ENCODE data around the gene F3. TPM values are rescaled to one million over a fixed set of nuclear protein-coding genes. Genes with fewer than 3 reads are reported as not detected.

F3 gene
- polyA plus RNA-seq, 2 of the 4 experiments (the other 2 are of a cell fraction): 3.2 to 4.4 TPM

DNA sequence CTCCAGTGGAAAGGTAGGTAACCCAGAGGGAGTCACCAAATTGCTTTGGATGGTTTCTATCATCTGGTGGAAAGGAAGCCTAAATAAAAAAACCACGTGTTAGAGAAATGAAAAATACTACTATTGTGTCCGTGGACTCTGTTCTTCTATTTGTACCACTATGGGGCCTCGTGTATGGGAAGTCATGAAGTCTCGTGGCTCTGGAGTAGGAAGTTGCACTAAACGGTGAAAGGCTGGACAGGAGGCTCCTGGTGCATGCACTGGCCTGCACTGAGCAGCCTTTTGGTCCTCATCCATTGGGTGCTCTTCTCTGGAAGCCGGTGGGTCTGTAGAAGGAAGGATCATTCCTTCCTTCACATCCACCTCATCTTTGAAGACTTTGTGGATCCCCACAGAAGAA lies 17.0 kb downstream of the F3 start:
- no peak for ATAC-seq
- Histone ChIP-seq H3K9me3 (no peaks in the 10 kb centered on the region), H3K27ac (no peak overlapping the region), H3K4me3 (no peak overlapping the region), H3K4me1 (no peaks in the 10 kb centered on the region), H3K4me2 (no peak overlapping the region)
- ChIA-PET CTCF (interaction anchor here (0.6 to 7.0 kb wide), 3 partner anchors 10 to 281 kb away, joined by 3 to 75 read pairs (median 4); no protein-coding TSS in a partner anchor), POLR2A (no interaction called here)
- no peak for TF ChIP-seq FOXS1 (CRISPR knock-in tag; IDR thresholded peaks at IDR 0.05)
- TF ChIP-seq FOSL2 (IDR thresholded peaks at IDR 0.05): no peak
- no peak for TF ChIP-seq FOSL2 (CRISPR knock-in tag; IDR thresholded peaks at IDR 0.05)
- TF ChIP-seq REST (IDR thresholded peaks at IDR 0.05): no peak
- TF ChIP-seq, protein P1, sequence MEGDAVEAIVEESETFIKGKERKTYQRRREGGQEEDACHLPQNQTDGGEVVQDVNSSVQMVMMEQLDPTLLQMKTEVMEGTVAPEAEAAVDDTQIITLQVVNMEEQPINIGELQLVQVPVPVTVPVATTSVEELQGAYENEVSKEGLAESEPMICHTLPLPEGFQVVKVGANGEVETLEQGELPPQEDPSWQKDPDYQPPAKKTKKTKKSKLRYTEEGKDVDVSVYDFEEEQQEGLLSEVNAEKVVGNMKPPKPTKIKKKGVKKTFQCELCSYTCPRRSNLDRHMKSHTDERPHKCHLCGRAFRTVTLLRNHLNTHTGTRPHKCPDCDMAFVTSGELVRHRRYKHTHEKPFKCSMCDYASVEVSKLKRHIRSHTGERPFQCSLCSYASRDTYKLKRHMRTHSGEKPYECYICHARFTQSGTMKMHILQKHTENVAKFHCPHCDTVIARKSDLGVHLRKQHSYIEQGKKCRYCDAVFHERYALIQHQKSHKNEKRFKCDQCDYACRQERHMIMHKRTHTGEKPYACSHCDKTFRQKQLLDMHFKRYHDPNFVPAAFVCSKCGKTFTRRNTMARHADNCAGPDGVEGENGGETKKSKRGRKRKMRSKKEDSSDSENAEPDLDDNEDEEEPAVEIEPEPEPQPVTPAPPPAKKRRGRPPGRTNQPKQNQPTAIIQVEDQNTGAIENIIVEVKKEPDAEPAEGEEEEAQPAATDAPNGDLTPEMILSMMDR (IDR thresholded peaks at IDR 0.05): no peak
- no peak for TF ChIP-seq EHMT2 (IDR thresholded peaks at IDR 0.05; ENCODE audit: low read depth)
- TF ChIP-seq MAFK (IDR thresholded peaks at IDR 0.05; ENCODE audit: partially characterized antibody): no peak
- TF ChIP-seq NPAS2 (CRISPR knock-in tag; IDR thresholded peaks at IDR 0.05; ENCODE audit: borderline replicate concordance): no peak
- no peak for TF ChIP-seq POLR2AphosphoS2 (conservative IDR thresholded peaks at IDR 0.05; ENCODE audit: low read length)
- TF ChIP-seq EP300 (IDR thresholded peaks at IDR 0.05): no peak
- TF ChIP-seq HDAC2 (IDR thresholded peaks at IDR 0.05): no peak
- TF ChIP-seq E2F6 (IDR thresholded peaks at IDR 0.05; ENCODE audit: borderline replicate concordance, low read depth): no peak
- no peak for TF ChIP-seq GATA3 (IDR thresholded peaks at IDR 0.05; ENCODE audit: borderline replicate concordance)
- TF ChIP-seq, protein P2, sequence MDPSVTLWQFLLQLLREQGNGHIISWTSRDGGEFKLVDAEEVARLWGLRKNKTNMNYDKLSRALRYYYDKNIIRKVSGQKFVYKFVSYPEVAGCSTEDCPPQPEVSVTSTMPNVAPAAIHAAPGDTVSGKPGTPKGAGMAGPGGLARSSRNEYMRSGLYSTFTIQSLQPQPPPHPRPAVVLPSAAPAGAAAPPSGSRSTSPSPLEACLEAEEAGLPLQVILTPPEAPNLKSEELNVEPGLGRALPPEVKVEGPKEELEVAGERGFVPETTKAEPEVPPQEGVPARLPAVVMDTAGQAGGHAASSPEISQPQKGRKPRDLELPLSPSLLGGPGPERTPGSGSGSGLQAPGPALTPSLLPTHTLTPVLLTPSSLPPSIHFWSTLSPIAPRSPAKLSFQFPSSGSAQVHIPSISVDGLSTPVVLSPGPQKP (IDR thresholded peaks at IDR 0.05; ENCODE audit: low read depth, low read length): no peak
- TF ChIP-seq TFCP2L1 (CRISPR knock-in tag; IDR thresholded peaks at IDR 0.05): no peak
- TF ChIP-seq, protein P3, sequence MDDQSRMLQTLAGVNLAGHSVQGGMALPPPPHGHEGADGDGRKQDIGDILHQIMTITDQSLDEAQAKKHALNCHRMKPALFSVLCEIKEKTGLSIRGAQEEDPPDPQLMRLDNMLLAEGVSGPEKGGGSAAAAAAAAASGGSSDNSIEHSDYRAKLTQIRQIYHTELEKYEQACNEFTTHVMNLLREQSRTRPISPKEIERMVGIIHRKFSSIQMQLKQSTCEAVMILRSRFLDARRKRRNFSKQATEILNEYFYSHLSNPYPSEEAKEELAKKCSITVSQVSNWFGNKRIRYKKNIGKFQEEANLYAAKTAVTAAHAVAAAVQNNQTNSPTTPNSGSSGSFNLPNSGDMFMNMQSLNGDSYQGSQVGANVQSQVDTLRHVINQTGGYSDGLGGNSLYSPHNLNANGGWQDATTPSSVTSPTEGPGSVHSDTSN (IDR thresholded peaks at IDR 0.05): no peak
- TF ChIP-seq BHLHE40 (IDR thresholded peaks at IDR 0.05; ENCODE audit: low read depth, low read length): no peak
- no peak for TF ChIP-seq RARB (CRISPR knock-in tag; IDR thresholded peaks at IDR 0.05)
- no peak for DNase-seq (ENCODE audit: low read depth in 1 of 2, low spot score in 1 of 2)
- 87% methylated on average over 6 of the region's 6 CpGs for WGBS (ENCODE audit: missing lambda C conversion rate)
- no peak for FAIRE-seq

GRCh38 chr1:94522304-94522703 lies 19.3 kb downstream of the F3 start:
- ChIA-PET CTCF (interaction anchor here (0.9 to 7.0 kb wide), 5 partner anchors 114 to 306 kb away, joined by 3 to 75 read pairs (median 5); no protein-coding TSS in a partner anchor), POLR2A (interaction anchor here (0.6 kb wide), 1 partner anchor 78 kb away, joined by 3 read pairs; no protein-coding TSS in a partner anchor)
- WGBS (ENCODE audit: missing lambda C conversion rate): 63% methylated on average over 4 of the region's 4 CpGs
- Histone ChIP-seq H3K27ac (no peak overlapping the region), H3K9me3 (no peaks in the 10 kb centered on the region), H3K4me1 (no peaks in the 10 kb centered on the region), H3K4me3 (no peak overlapping the region), H3K4me2 (no peak overlapping the region)
- peak in 1 of 2 experiments; percentile 38; a peak in 1 of 6 replicates for ATAC-seq
- FAIRE-seq: no peak
- peak in 1 of 2 experiments; percentile 41 for DNase-seq (ENCODE audit: low read depth in 1 of 2, low spot score in 1 of 2)
- TF ChIP-seq NR3C1 (IDR thresholded peaks at IDR 0.05) (no peak), ZSCAN20 (CRISPR knock-in tag; IDR thresholded peaks at IDR 0.05) (no peak), FOSB (CRISPR knock-in tag; IDR thresholded peaks at IDR 0.05) (no peak), MAZ (IDR thresholded peaks at IDR 0.05; ENCODE audit: borderline replicate concordance, low read depth, low read length) (no peak), CHD2 (IDR thresholded peaks at IDR 0.05; ENCODE audit: low read length, partially characterized antibody) (no peak), TP53 (CRISPR knock-in tag; IDR thresholded peaks at IDR 0.05) (no peak), SREBF2 (IDR thresholded peaks at IDR 0.05) (no peak)
- TF ChIP-seq, protein P4, sequence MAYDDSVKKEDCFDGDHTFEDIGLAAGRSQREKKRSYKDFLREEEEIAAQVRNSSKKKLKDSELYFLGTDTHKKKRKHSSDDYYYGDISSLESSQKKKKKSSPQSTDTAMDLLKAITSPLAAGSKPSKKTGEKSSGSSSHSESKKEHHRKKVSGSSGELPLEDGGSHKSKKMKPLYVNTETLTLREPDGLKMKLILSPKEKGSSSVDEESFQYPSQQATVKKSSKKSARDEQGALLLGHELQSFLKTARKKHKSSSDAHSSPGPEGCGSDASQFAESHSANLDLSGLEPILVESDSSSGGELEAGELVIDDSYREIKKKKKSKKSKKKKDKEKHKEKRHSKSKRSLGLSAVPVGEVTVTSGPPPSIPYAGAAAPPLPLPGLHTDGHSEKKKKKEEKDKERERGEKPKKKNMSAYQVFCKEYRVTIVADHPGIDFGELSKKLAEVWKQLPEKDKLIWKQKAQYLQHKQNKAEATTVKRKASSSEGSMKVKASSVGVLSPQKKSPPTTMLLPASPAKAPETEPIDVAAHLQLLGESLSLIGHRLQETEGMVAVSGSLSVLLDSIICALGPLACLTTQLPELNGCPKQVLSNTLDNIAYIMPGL (CRISPR knock-in tag; IDR thresholded peaks at IDR 0.05; ENCODE audit: borderline replicate concordance): no peak
- TF ChIP-seq, protein P1 (IDR thresholded peaks at IDR 0.05): peak; percentile 45
